Stromal cell of bone marrow (primary cell): Measurements from ENCODE around the gene ZNF578.
"Not testable (repeated sequence)": the region's sequence is repeated elsewhere in the genome, so short reads cannot be mapped to it uniquely, and the experiment has no call there.

Experiments used
- DNase-seq: peaks from one replicate; pipeline ENCODE4 v3.0.0-alpha.2; 2012; ENCODE audit warnings: low read depth

Gene ZNF578

GRCh38 chr19:52561611-52562010, 108.3 kb downstream of the ZNF578 start:
- not testable (repeated sequence) for DNase-seq
